HUES48 (cell line): ENCODE measurements around the gene SPOCD1.

ENCODE experiments used
- H3K27ac ChIP-seq: one replicate; pipeline ENCODE4 v1.7.0; 2013; ENCODE audit warnings: low read depth, low read length, inconsistent platforms
- H3K27me3 ChIP-seq: 2 replicates; pipeline ENCODE4 v1.6.1; 2013; ENCODE audit warnings: mild to moderate bottlenecking, low read length; ENCODE audit not compliant: control insufficient read depth, insufficient read depth
- H3K36me3 ChIP-seq: 2 replicates; pipeline ENCODE4 v1.6.1; 2013; ENCODE audit warnings: low read length; ENCODE audit not compliant: control insufficient read depth, insufficient read depth
- H3K4me1 ChIP-seq: 2 replicates; pipeline ENCODE4 v1.6.1; 2013; ENCODE audit warnings: mild to moderate bottlenecking, low read length; ENCODE audit not compliant: control insufficient read depth, insufficient read depth
- H3K4me3 ChIP-seq: 2 replicates; pipeline ENCODE4 v1.5.1; 2013; ENCODE audit warnings: mild to moderate bottlenecking, low read depth, low read length
- H3K9ac ChIP-seq: 2 replicates; pipeline ENCODE4 v1.6.1; 2013; ENCODE audit warnings: mild to moderate bottlenecking, low read depth, low read length, moderate library complexity
- H3K9me3 ChIP-seq: 2 replicates; pipeline ENCODE4 v1.6.1; 2013; ENCODE audit warnings: low read length; ENCODE audit not compliant: control insufficient read depth, insufficient read depth

SPOCD1 gene

GRCh38 chr1:31768939-31769704 is 46.7 kb downstream of the SPOCD1 start:
- Histone ChIP-seq H3K4me3 (no peak overlapping the region), H3K9me3 (no peaks in the 10 kb centered on the region), H3K27ac (no peak overlapping the region), H3K27me3 (peaks cover 51% of the 10 kb centered on the region), H3K9ac (no peak overlapping the region), H3K36me3 (no peaks in the 10 kb centered on the region), H3K4me1 (peaks cover 35% of the 10 kb centered on the region)

- H3K36me3 ChIP-seq, result no peaks in the 10 kb centered on the region
- H3K4me1 ChIP-seq, result peaks cover 35% of the 10 kb centered on the region
- H3K4me3 ChIP-seq, result no peak overlapping the region
- H3K9ac ChIP-seq, result no peak overlapping the region
- H3K27ac ChIP-seq, result no peak overlapping the region
- no peaks in the 10 kb centered on the region for H3K9me3 ChIP-seq
- H3K27me3 ChIP-seq, result peaks cover 48% of the 10 kb centered on the region
Measured at GRCh38 chr1:31768407-31768907, 47.4 kb downstream of the SPOCD1 start.

GRCh38 chr1:31767225-31767624 is 48.6 kb downstream of the SPOCD1 start:
- Histone ChIP-seq H3K36me3 (no peaks in the 10 kb centered on the region), H3K4me3 (no peak overlapping the region), H3K27ac (no peak overlapping the region), H3K9me3 (no peaks in the 10 kb centered on the region), H3K4me1 (peaks cover 33% of the 10 kb centered on the region), H3K9ac (no peak overlapping the region), H3K27me3 (peaks cover 45% of the 10 kb centered on the region)

- no peaks in the 10 kb centered on the region for H3K9me3 ChIP-seq
- H3K27ac ChIP-seq, result peak overlapping the region; percentile 11
- H3K36me3 ChIP-seq, result no peaks in the 10 kb centered on the region
- peaks cover 35% of the 10 kb centered on the region for H3K27me3 ChIP-seq
- H3K9ac ChIP-seq, result no peak overlapping the region
- peaks cover 42% of the 10 kb centered on the region for H3K4me1 ChIP-seq
- no peak overlapping the region for H3K4me3 ChIP-seq
Measured at GRCh38 chr1:31765516-31765915, 50.3 kb downstream of the SPOCD1 start.

DNA sequence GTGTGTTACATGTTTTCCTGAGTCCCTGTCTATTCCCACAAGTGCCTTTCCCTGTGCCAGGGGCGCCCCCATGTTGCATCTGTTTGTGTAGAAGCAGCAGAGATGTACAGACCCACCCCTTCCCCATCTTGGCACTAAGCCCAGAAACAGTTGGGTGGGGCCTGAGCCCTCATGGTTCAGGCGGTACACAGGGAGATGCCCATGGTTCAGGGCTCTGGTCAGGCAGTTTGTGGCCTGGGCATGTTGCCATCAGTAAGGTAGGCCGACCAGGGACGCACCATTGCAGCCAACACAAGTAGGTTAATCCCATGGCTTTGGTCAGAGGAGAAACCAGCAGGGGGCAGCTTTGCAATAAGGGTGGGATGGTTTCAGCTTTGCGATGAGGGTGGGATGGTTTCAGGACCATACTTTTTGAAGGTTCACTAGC is 50.8 kb downstream of the SPOCD1 start:
- no peak overlapping the region for H3K27ac ChIP-seq
- no peaks in the 10 kb centered on the region for H3K36me3 ChIP-seq

GRCh38 chr1:31764312-31765040 is 51.3 kb downstream of the SPOCD1 start, which contains the start of gene ADGRB2:
ADGRB2 (minus strand) TSS chr1:31764340; CDS start chr1:31757221, 7,119 bp downstream.
- Histone ChIP-seq H3K27ac (no peak within 1 kb of the TSS), H3K36me3 (no peaks in the 10 kb centered on the region), H3K9ac (no peak within 1 kb of the TSS), H3K27me3 (peaks cover 27% of the 10 kb centered on the region), H3K4me3 (peak within 1 kb of the TSS; percentile 64), H3K9me3 (no peaks in the 10 kb centered on the region), H3K4me1 (peaks cover 44% of the 10 kb centered on the region)

More for the DNA sequence above, 50.8 kb downstream of the SPOCD1 start:
- H3K4me1 ChIP-seq, result peaks cover 44% of the 10 kb centered on the region
- no peak overlapping the region for H3K9ac ChIP-seq
- no peak overlapping the region for H3K4me3 ChIP-seq
- H3K9me3 ChIP-seq, result no peaks in the 10 kb centered on the region
- H3K27me3 ChIP-seq, result peaks cover 30% of the 10 kb centered on the region

DNA sequence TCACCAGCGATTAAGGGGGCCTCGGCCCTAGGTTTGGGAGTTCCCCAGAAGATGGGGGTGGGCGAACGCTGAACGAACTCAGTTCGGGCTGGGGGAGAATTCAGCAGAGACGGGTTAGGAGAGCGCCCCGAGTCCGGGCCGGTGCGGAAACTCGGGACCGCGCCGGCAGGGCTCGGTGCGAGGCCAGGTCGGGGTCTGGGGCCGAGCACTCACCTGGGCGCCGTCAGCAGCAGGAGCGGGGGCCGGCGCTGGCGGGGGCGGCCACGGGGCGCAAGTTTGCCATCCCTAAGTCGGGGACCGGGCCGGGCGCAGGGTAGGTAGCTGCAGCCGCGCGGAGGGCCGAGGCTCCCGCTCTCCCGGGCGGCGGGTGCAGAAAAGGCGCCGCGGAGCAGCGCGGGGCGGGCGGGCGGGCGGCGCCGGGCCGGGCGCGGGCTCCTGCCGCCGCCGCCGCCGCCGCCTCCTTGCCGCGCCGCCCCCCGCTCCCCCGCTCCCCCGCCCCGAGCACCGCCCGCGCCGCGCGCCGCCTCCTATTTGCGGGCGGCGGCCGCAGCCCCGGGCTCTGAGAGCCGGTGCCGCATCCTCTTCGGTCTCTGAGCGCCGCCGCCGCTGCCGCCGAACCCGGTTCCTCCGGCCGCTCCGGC is 52.0 kb downstream of the SPOCD1 start:
- Histone ChIP-seq H3K27ac (no peak overlapping the region), H3K9me3 (no peaks in the 10 kb centered on the region), H3K9ac (no peak overlapping the region), H3K4me3 (peak overlapping the region; percentile 64), H3K4me1 (peaks cover 49% of the 10 kb centered on the region), H3K27me3 (peaks cover 27% of the 10 kb centered on the region), H3K36me3 (no peaks in the 10 kb centered on the region)

GRCh38 chr1:31762726-31763670 is 52.8 kb downstream of the SPOCD1 start:
- Histone ChIP-seq H3K27me3 (peaks cover 27% of the 10 kb centered on the region), H3K9ac (no peak overlapping the region), H3K27ac (no peak overlapping the region), H3K9me3 (no peaks in the 10 kb centered on the region), H3K4me1 (peaks cover 52% of the 10 kb centered on the region), H3K36me3 (no peaks in the 10 kb centered on the region), H3K4me3 (peak overlapping the region; percentile 64)

DNA sequence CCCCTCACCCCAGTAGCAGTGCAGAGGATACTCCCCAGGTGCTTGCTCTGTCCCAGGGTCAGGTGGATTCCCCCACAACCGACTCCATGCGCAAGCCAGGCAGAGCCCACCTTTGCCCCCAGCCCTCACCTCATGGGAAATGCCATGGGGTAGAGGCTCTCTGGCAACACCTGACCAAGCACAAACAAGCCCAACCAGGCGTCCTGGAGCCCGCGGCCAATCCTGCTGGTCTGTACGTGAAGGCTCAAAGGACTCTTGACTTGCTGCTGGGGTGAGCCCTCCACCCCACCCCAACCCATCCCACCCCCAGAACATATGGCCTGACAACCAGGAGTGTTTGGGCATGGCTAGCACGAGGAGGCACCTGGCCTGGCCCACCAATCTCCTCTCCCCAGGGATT is 53.5 kb downstream of the SPOCD1 start:
- peaks cover 52% of the 10 kb centered on the region for H3K4me1 ChIP-seq
- no peak overlapping the region for H3K27ac ChIP-seq
- no peaks in the 10 kb centered on the region for H3K36me3 ChIP-seq
- peaks cover 27% of the 10 kb centered on the region for H3K27me3 ChIP-seq
- peak overlapping the region; percentile 19; the same call in 1 of the 2 replicates for H3K4me3 ChIP-seq
- no peak overlapping the region for H3K9ac ChIP-seq
- H3K9me3 ChIP-seq, result no peaks in the 10 kb centered on the region

GRCh38 chr1:31761883-31762282 is 53.9 kb downstream of the SPOCD1 start:
- no peak overlapping the region for H3K9ac ChIP-seq
- H3K4me1 ChIP-seq, result peaks cover 52% of the 10 kb centered on the region
- no peaks in the 10 kb centered on the region for H3K9me3 ChIP-seq
- no peak overlapping the region for H3K27ac ChIP-seq
- H3K4me3 ChIP-seq, result 0 out of 2 replicates have a peak overlapping the region, but pooled peaks have one; percentile 19
- H3K27me3 ChIP-seq, result peaks cover 27% of the 10 kb centered on the region
- no peaks in the 10 kb centered on the region for H3K36me3 ChIP-seq
